ENCODE results near the gene ZNF618.

Gene ZNF618, protein sequence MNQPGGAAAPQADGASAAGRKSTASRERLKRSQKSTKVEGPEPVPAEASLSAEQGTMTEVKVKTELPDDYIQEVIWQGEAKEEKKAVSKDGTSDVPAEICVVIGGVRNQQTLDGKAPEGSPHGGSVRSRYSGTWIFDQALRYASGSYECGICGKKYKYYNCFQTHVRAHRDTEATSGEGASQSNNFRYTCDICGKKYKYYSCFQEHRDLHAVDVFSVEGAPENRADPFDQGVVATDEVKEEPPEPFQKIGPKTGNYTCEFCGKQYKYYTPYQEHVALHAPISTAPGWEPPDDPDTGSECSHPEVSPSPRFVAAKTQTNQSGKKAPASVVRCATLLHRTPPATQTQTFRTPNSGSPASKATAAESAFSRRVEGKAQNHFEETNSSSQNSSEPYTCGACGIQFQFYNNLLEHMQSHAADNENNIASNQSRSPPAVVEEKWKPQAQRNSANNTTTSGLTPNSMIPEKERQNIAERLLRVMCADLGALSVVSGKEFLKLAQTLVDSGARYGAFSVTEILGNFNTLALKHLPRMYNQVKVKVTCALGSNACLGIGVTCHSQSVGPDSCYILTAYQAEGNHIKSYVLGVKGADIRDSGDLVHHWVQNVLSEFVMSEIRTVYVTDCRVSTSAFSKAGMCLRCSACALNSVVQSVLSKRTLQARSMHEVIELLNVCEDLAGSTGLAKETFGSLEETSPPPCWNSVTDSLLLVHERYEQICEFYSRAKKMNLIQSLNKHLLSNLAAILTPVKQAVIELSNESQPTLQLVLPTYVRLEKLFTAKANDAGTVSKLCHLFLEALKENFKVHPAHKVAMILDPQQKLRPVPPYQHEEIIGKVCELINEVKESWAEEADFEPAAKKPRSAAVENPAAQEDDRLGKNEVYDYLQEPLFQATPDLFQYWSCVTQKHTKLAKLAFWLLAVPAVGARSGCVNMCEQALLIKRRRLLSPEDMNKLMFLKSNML
- total RNA-seq, result 0.35 to 2.2 (median 1.3) reads per million in 4 experiments

DNA sequence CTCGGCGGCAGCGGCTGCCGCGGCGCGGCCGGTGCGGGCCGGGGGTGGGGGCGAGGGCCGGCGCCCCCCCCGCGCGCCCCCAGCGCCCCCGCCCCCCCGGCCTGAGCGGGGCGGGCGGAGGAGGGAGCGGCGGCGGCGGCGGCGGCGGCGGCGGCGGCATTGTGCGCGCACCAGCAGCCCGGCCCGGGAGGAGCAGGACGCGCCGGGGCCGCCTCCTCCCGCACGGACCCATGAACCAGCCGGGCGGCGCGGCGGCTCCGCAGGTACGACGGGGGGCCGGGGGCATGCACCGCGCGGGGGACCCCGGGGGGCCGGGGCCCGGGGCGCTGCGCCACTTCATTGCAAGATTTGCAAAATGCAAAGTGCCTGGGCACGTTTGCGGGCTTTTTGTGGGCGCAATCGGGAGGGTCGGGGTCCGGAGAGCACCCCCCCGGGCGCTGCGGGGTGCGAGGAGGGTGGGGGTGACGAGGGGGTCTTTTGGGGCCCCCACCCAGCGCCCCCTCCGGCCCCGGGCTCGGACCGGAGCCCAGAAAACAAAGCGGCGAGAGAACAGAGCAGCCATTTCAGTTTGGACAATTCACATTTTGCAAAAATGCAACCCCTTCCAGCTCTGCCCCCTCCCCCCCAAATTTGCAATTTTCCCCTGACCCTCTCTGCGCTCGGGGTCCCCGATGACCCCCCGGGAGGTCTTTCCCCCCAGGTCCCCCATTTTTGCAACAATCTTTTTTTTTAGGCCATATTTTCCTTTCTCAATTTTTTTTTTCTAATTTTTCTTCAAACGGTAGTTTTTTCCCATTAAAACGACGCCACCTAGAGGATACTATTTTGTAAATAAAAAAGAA lies at the start of gene ZNF618:
ZNF618 (plus strand) TSS at position 159 of the 842 bp plus-strand sequence; CDS start at position 231, 72 bp downstream.
- no peak for DNase-seq

GRCh38 chr9:113828221-113828620 lies 47.9 kb upstream of the ZNF618 start:
- no peak for DNase-seq

DNA sequence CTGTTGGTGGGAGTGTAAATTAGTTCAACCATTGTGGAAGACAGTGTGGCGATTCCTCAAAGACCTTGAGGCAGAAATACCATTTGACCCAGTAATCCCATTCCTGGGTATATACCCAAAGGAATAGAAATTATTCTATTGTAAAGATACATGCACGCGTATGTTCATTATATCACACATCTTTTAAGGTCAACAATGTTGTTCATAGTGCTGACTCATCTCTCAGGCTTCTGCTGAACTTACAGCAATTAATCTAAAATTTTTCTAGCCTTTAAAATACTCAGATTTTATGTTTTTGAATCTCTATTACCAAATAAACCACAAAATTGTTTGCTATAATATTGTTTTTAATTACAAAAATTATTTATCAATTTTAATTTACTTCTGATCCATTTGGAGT lies 38.8 kb upstream of the ZNF618 start:
- no peak for DNase-seq

- no peak for DNase-seq
Measured at GRCh38 chr9:113842086-113842485, 34.0 kb upstream of the ZNF618 start.

GRCh38 chr9:113844466-113844865 lies 31.6 kb upstream of the ZNF618 start:
- no peak for DNase-seq

GRCh38 chr9:113851359-113851758 lies 24.8 kb upstream of the ZNF618 start:
- DNase-seq, result no peak

DNA sequence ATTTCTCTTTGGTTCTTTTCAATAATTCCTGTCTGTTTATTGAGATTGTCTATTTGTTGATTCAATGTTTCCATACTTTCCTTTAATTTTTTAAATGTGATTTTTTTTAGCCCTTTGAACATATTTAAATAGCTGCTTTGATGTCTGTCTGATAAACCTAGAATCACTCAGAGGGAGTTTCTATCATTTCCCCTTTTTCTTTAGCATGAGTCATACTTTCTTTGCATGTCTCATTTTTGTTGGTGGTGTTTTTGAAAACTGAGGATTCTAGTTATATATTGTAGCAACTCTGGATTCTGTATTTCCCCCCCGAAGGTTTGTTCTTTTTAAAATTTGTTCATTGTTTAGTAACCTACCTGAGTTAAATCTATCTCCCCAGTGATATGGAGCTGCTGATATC lies 24.2 kb upstream of the ZNF618 start:
- DNase-seq, result no peak

GRCh38 chr9:113853333-113853732 lies 22.8 kb upstream of the ZNF618 start:
- no peak for DNase-seq

DNA sequence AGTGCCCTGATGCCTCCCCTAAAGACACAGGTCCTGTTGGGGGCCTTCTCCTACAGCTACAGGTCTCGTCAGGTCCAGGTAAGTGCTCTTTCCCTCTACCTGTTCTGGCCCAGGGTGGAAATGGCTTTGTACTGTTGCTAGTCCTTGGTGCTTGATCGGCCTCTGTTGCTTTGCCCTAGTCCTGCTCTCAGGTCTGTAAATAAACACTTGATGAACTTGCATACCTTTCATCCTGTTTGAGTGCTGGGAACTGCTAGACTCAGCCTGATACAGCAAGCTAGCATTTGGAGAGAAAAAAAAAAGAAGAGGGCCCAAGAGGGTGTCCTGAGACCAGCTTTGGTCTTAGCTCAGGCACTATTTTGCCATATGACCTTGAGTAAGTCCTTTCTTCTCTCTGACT lies 21.8 kb upstream of the ZNF618 start:
- no peak for DNase-seq

DNA sequence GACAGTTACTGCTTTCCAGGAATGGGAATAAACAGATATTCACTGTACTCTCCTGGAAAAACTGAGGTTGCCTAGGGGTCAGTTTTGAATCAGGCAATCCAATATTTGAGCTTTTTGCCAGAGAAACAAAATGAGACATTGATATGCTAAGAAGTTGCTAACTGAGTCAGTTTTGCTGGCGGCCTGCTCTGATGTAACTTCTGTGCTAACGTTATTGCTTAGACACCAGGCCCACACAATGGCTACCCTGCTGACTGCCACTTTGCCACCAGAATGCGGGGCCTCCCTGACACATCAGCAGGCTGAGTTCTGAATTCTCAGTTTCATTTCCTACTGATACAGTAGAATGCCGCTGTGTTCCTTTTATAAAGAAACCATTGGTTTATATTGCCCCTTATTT lies 18.2 kb upstream of the ZNF618 start:
- DNase-seq, result no peak

DNA sequence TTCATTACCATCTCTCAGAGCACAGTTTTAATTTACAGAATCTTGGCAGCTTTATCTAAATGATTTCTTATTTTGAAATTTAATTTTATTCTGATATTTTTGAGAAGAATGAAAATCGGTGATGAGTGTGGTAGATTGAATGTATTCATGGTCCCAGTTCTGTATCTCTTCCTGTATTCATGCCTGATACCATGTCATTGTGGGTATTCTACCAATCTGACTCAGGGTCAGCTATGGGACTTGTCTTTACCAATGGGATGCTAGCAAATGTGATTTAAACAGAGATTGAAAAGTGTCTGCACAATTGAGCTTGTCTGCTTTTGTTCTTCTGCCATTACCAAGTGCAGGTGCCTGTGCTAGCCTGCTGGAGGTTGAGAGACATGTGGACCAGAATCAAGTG lies 17.8 kb upstream of the ZNF618 start:
- DNase-seq, result no peak

- no peak for DNase-seq
Measured at GRCh38 chr9:113863345-113863744, 12.8 kb upstream of the ZNF618 start.

DNA sequence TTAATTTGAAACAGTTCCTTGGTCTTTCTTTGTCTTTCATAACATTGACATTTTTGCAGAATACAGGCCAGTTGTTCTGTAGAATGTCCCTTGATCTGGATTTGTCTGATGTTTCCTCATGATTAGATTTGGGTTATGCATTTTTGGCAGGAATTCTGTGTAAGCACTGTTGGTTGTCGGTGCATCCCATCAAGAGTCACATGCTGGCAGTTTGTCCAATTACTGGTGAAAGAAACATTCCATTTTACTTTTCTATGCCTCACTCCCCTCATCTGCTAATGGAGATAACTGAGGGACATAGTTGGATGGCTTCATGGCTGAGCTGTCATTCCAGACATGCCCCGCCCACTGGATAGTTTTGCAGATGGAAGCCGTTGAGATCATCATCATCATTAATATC lies 7.6 kb upstream of the ZNF618 start:
- DNase-seq, result no peak

DNA sequence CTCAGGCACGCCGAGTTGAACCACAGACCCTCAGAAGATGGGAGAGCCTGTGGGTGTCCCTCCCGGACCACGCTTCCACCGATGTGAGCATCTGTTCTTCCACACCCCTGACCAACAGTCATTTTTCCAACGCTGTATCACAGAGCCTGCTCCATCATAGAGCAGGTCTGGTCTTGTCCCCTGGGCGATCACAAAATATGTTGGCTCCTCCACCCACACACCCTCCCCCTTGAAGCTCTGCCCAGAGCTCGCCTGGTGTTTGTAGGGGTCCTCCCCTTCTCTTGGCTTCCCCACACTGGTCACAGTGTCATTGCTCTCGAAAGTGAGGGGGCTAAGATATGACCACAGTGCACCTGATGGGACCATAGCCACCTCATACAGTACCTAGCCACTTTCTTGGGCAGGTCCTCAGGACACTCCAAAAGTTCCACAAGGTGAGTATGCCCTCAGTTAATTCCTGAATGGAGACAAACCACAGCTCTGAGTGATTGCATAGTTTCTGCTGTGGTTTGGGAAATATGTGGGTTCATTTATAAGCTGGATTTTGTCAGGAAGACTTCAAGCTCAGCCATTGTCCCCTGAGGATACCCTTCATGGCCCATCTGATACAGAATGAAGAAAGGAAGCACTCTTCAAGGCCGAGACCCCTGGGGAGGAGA lies 3.5 kb upstream of the ZNF618 start:
- no peak for DNase-seq

- no peak for DNase-seq
Measured at GRCh38 chr9:113873446-113873845, 2.7 kb upstream of the ZNF618 start.

DNA sequence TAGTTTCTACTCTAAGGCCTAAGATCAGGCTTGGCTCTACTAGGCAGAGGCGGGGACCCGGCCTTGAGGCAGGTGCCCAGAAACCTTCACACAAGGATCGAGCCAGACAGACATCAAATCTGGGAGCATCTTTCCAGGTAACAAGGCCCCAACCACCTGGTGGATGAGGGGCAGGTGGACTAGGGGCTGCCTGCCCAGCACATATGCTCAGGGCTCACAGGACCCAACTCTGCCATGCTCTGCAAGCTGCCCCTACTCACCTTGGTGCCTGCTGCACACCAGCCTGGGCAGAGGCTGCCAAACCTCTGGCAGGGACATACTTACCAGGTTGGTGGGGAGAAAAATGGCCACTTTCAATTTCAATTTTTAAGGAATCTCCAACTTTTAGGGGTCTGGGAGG lies 2.2 kb upstream of the ZNF618 start:
- no peak for DNase-seq

DNA sequence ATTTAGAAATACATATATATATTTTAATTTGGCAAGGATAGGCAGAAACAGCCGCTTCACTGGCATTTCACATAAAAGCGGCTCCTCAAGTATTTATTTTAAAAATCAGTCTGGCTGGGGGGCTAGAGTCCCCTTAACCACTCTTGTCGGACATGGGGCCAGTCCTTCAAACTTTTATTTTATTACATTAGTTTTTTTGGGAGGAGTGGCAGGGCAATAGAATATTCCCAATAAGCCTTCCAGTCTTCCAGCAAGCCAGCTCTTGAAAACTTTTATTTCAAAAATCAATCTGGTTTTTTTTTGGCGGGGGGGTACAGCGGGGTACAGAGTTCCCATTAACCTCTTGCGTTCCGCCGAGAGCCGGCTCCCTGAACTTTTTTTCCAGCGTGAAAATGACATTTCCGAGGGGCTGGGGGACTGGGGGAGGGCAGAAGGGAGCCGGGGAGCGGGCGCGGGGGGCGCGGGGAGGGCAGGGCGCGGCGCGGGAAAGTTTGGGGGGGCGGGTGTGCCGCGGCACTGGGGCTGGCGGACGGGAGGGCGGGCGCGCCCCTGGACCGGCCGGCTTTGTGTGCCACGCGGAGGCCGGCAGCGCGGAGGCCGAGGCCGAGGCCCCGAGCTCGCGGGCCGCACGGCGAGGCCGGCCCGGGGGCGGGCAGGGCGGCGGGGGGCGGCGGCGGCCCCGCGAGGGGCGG lies 504 bp upstream of the ZNF618 start:
- no peak for DNase-seq

- no peak for DNase-seq
Measured at GRCh38 chr9:113876993-113877368, 872 bp downstream of the ZNF618 start.

- no peak for DNase-seq
Measured at GRCh38 chr9:113879318-113879717, 3.2 kb downstream of the ZNF618 start.

GRCh38 chr9:113879911-113880310 lies 3.8 kb downstream of the ZNF618 start:
- no peak for DNase-seq

- no peak for DNase-seq
Measured at GRCh38 chr9:113882181-113882580, 6.1 kb downstream of the ZNF618 start.
